Adrenal gland (tissue), 12 donors: Measurements from ENCODE around the gene MYH8. TPM values are rescaled to one million over a fixed set of nuclear protein-coding genes. Genes with fewer than 3 reads are reported as not detected.

Experiments used
- DNase-seq, 7 donors: peaks; one replicate each; pipeline ENCODE4 v3.0.0-alpha.2; 2019 to 2020
- H3K27ac ChIP-seq, 5 donors: fragments of 200-600 bp; sonication (generic) in 4 of 5; 1 replicate in 3 of 5; 2 replicates in 2 of 5; pipeline versions ENCODE4 v1.5.1 to v1.8.0; 2016 to 2020; ENCODE audit warnings: mild to moderate bottlenecking in 1 of 5
- H3K27me3 ChIP-seq: fragments of 200-600 bp; 2 replicates; pipeline ENCODE4 v1.8.0; 2021
- H3K36me3 ChIP-seq, 2 donors: fragments of 200-600 bp; replicated peaks in 1 of 2; 1 replicate in 1 of 2; 2 replicates in 1 of 2; pipeline versions ENCODE4 v1.5.1 to v1.8.0; 2018 to 2022
- H3K4me1 ChIP-seq, 2 donors: fragments of 200-600 bp; replicated peaks in 1 of 2; 1 replicate in 1 of 2; 2 replicates in 1 of 2; pipeline versions ENCODE4 v1.5.1 to v1.8.0; 2018 to 2021
- H3K4me3 ChIP-seq, 4 donors: fragments of 200-600 bp; sonication (generic) in 3 of 4; one replicate each; pipeline ENCODE4 v1.5.1; 2016 to 2018
- H3K9me3 ChIP-seq, 3 donors: fragments of 200-600 bp; sonication (generic) in 1 of 3; replicated peaks in 1 of 3; 1 replicate in 2 of 3; 2 replicates in 1 of 3; pipeline versions ENCODE4 v1.5.1 to v1.8.0; 2016 to 2021
- POLR2A ChIP-seq, 2 donors: fragments of 450-650 bp; IDR thresholded peaks; one replicate each; pipeline ENCODE4 v1.6.1; 2017; ENCODE audit warnings: antibody characterized with exemption in 2 of 2, mild to moderate bottlenecking in 2 of 2, moderate library complexity in 1 of 2
- WGBS, 4 donors: extraction: QIAGEN DNeasy Blood & Tissue Kit in 2 of 4; methylation state at CpG; one replicate each; pipeline versions ENCODE4 v1.1.5 to v1.1.7; 2013 to 2017; 5-methylcytosine and 5-hydroxymethylcytosine counted together
- intact Hi-C, 2 donors: fragments of 100-400 bp; cut with DNase I; formaldehyde crosslinking; loops; one replicate each; pipeline versions ENCODE4 v1.14.1 to v1.15.0; 2022 to 2023
- polyA plus RNA-seq, 3 donors: library from polyadenylated mRNA; stranded (reverse); fragments of 200-250 nt in 2 of 3; fragments of 350-450 nt in 1 of 3; fragmentation: Illumina TruSeq in 1 of 3; extraction: RNeasy Lipid Tissue Mini Kit (QIAGEN cat#74804) in 1 of 3; gene quantifications; one replicate each; pipeline ENCODE4 v1.2.3, GENCODE V29; 2013 to 2014
- total RNA-seq, 9 donors: library from RNA; depleted of rRNA in 4 of 9; stranded (reverse); fragments of >200 nt in 4 of 9; fragments of 120-200 nt in 1 of 9; fragmentation: NEBNext Ultra II Directional in 1 of 9; extraction: Animal tissue kit (Norgen Biotek cat#: 25700) in 1 of 9; gene quantifications; one replicate each; pipeline versions ENCODE4 v1.1.0 to v1.2.4, GENCODE V29; 2013 to 2023
- TF ChIP-seq, protein P1 (sequence below), 6 experiments: fragments of 450-650 bp in 4 of 6; fragments of 200-600 bp in 2 of 6; sonication (generic) in 1 of 6; IDR thresholded peaks; 1 replicate in 5 of 6; 2 replicates in 1 of 6; pipeline versions ENCODE4 v1.5.1 to v1.8.0; 2016 to 2021; ENCODE audit warnings: antibody characterized with exemption in 6 of 6, mild to moderate bottlenecking in 2 of 6, moderate library complexity in 1 of 6
- donor health status: healthy with polysubstance abuse.
- donor health status: Bipolar disorder and iron deficiency.
- donor health status: DM: yes; HTN: yes; CAD: no.
- donor health status: DM: no; HTN: no; CAD: no.
- donor health status: DM: no; HTN: no; CAD: no.
- donor health status: DM: yes; HTN: yes; CAD: no.

Gene MYH8
- total and polyA plus RNA-seq, 12 donors, result 0.17 TPM; not detected in 11

DNA sequence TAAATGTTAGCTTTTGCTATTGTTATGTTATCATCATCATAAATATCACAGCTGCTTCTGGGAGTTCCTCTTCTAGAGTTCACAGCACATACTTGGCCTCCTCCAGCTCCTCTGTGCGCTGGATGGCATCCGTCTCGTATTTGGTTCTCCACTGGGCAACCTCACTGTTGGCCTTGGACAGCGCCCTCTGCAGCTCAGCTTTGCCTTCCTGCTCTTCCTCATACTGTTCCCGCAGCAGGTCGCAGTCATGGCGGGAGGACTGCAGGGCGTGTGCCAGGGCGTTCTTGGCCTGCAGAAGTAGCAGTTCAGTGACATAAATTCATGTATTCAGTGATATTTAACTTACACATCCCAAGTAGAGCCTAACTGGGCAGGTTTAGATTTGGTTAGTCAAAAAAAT, 23.4 kb downstream of the MYH8 start:
- H3K36me3 ChIP-seq, result no peaks in the 10 kb centered on the region
- H3K4me1 ChIP-seq, result no peaks in the 10 kb centered on the region
- no peaks in the 10 kb centered on the region for H3K9me3 ChIP-seq
- no peak for TF ChIP-seq POLR2A (IDR thresholded peaks at IDR 0.05)
- TF ChIP-seq, protein P1, sequence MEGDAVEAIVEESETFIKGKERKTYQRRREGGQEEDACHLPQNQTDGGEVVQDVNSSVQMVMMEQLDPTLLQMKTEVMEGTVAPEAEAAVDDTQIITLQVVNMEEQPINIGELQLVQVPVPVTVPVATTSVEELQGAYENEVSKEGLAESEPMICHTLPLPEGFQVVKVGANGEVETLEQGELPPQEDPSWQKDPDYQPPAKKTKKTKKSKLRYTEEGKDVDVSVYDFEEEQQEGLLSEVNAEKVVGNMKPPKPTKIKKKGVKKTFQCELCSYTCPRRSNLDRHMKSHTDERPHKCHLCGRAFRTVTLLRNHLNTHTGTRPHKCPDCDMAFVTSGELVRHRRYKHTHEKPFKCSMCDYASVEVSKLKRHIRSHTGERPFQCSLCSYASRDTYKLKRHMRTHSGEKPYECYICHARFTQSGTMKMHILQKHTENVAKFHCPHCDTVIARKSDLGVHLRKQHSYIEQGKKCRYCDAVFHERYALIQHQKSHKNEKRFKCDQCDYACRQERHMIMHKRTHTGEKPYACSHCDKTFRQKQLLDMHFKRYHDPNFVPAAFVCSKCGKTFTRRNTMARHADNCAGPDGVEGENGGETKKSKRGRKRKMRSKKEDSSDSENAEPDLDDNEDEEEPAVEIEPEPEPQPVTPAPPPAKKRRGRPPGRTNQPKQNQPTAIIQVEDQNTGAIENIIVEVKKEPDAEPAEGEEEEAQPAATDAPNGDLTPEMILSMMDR (IDR thresholded peaks at IDR 0.05), result no peak
- no peak overlapping the region for H3K27ac ChIP-seq
- DNase-seq, result no peak
- no peaks in the 10 kb centered on the region for H3K27me3 ChIP-seq
- H3K4me3 ChIP-seq, result no peak overlapping the region
- WGBS, 4 donors, result 76 to 96% (median 87%) methylated on average over 9 of the region's 9 CpGs
- intact Hi-C loops, result no loop called here

DNA sequence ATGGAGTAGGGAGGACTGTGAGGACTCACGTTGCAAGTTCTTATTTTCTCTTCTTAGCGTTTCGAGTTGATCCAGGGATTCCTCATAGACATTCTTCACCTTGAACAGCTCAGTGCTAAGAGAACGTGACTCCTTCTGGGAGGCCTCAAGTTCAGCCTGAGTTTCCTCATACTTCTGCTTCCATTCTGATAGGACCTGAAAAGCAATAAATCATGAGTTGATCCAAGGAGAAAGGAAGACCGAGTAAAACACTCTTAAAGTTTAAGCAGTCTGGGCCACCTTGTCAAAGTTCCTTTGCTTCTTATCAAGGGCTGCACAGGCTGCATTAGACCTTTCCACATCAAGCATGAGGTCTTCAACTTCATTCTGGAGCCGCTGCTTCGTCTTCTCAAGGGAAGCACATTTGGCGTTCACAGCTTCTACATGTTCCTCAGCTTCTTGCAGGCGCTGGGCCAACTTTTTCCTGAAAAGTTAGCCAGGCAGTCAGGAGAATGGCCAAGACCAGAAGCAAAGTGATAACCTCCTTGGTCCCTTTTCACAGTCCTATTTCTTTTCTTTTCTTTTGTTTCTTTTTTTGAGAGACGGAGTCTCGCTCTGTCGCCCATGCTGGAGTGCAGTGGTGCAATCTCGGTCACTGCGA, 25.1 kb downstream of the MYH8 start:
- Histone ChIP-seq H3K9me3 (no peaks in the 10 kb centered on the region), H3K4me3 (no peak overlapping the region), H3K27ac (no peak overlapping the region), H3K36me3 (no peaks in the 10 kb centered on the region), H3K27me3 (no peaks in the 10 kb centered on the region), H3K4me1 (no peaks in the 10 kb centered on the region)
- no peak for TF ChIP-seq POLR2A (IDR thresholded peaks at IDR 0.05)
- TF ChIP-seq, protein P1 (IDR thresholded peaks at IDR 0.05), result no peak
- no peak for DNase-seq
- intact Hi-C loops, result no loop called here
- 60 to 68% (median 67%) methylated on average over 14 of the region's 14 CpGs for whole genome bisulfite sequencing, 4 donors

DNA sequence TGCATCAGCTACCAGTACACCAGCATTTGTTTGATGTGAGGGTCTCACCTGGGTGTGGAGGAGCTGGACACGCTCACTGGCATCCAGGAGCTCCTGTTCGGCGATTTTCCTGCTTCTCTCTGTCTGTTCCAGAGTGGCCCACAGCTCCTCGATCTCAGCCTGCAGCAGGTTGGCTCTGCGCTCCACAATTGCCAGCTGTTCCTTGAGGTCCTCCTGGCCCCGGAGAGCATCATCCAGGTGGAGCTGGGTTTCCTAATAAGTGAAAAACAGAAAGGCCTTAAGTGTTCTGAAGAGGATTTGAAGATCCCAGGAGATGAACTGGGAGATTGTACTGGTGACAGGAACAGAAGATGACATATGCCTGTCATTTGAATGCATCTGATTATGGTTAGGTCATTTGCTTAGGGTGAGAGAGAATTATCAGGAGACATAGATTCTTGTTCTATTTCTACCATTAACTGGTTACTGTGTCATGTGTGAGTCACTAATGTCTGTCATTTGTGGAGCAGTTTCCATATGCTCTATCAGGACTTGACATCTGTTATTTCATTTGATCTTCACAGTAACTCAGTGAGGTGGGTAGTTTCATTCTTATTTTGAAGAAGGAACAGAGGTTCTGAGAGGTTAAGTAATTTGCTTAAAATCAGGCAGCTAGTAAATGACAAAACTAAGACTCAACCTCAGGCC, 27.4 kb downstream of the MYH8 start:
- no peak for TF ChIP-seq POLR2A (IDR thresholded peaks at IDR 0.05)
- TF ChIP-seq, protein P1 (IDR thresholded peaks at IDR 0.05), result no peak
- no peak overlapping the region for H3K4me3 ChIP-seq
- DNase-seq, result no peak
- no peaks in the 10 kb centered on the region for H3K27me3 ChIP-seq
- WGBS, 4 donors, result 78 to 84% (median 82%) methylated on average over 6 of the region's 6 CpGs
- no peaks in the 10 kb centered on the region for H3K36me3 ChIP-seq
- intact Hi-C loops, result no loop called here
- no peak overlapping the region for H3K27ac ChIP-seq
- no peaks in the 10 kb centered on the region for H3K9me3 ChIP-seq
- H3K4me1 ChIP-seq, result no peaks in the 10 kb centered on the region

DNA sequence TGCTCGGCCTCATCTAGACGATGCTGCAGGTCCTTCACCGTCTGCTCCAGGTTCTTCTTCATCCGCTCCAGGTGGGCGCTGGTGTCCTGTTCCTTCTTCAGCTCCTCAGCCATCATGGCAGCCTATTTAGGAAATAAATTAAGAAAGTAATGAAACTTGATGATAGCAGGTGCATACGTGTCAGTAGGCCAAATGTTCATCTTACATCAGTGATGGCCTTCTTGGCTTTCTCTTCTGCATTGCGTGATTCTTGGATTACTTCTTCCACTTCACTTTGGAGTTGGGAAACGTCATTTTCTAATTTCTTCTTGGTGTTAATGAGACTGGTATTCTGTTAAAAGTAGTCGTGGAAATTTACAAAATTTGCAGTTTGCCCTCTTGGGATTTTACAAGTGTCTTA, 28.9 kb downstream of the MYH8 start:
- intact Hi-C loops, result no loop called here
- Histone ChIP-seq H3K27me3 (no peaks in the 10 kb centered on the region), H3K36me3 (no peaks in the 10 kb centered on the region), H3K4me3 (no peak overlapping the region), H3K4me1 (no peaks in the 10 kb centered on the region), H3K9me3 (no peaks in the 10 kb centered on the region), H3K27ac (no peak overlapping the region)
- WGBS, 4 donors, result 78 to 80% (median 79%) methylated on average over 9 of the region's 9 CpGs
- DNase-seq, result no peak
- TF ChIP-seq, protein P1 (IDR thresholded peaks at IDR 0.05), result no peak
- TF ChIP-seq POLR2A (IDR thresholded peaks at IDR 0.05), result no peak
